Measurements from ENCODE around the gene CEP55. TPM values are rescaled to one million over a fixed set of nuclear protein-coding genes. Genes with fewer than 3 reads are reported as not detected.

The CEP55 gene
- total and polyA plus RNA-seq, 8 donors, result 3.4 to 31.3 (median 13.8) TPM

GRCh38 chr10:93468461-93469213 lies 27.8 kb upstream of the CEP55 start:
- no peaks in the 10 kb centered on the region for H3K9me3 ChIP-seq
- H3K4me3 ChIP-seq, result no peak overlapping the region
- no peak for ATAC-seq
- H3K36me3 ChIP-seq, result peaks cover 0 to 12% of the 10 kb centered on the region in 2 donors
- peak overlapping the region; percentile 60 to 65 for H3K27ac ChIP-seq
- intact Hi-C loops (cut with DNase I), result no loop called here
- TF ChIP-seq CTCF (IDR thresholded peaks at IDR 0.05), result no peak
- DNase-seq, result no peak
- peaks cover 38 to 85% of the 10 kb centered on the region in 2 donors for H3K4me1 ChIP-seq
- H3K27me3 ChIP-seq, result no peaks in the 10 kb centered on the region

GRCh38 chr10:93469454-93469853 lies 27.0 kb upstream of the CEP55 start:
- Histone ChIP-seq H3K36me3 (peaks cover 0 to 12% of the 10 kb centered on the region in 2 donors), H3K4me1 (peaks cover 36 to 85% of the 10 kb centered on the region in 2 donors), H3K27ac (peak overlapping the region; percentile 60 to 65), H3K4me3 (no peak overlapping the region), H3K27me3 (no peaks in the 10 kb centered on the region), H3K9me3 (no peaks in the 10 kb centered on the region)
- intact Hi-C loops (cut with DNase I), result no loop called here
- DNase-seq, result no peak
- no peak for ATAC-seq
- TF ChIP-seq CTCF (IDR thresholded peaks at IDR 0.05), result no peak

GRCh38 chr10:93471110-93471651 lies 25.2 kb upstream of the CEP55 start:
- no peak overlapping the region for H3K4me3 ChIP-seq
- DNase-seq (no peak), ATAC-seq (peak; percentile 46)
- no peak for TF ChIP-seq CTCF (IDR thresholded peaks at IDR 0.05)
- peak overlapping the region; percentile 49 to 73 for H3K27ac ChIP-seq
- peaks cover 0 to 12% of the 10 kb centered on the region in 2 donors for H3K36me3 ChIP-seq
- no peaks in the 10 kb centered on the region for H3K9me3 ChIP-seq
- peaks cover 25 to 83% of the 10 kb centered on the region in 2 donors for H3K4me1 ChIP-seq
- H3K27me3 ChIP-seq, result no peaks in the 10 kb centered on the region
- intact Hi-C loops (cut with DNase I), result no loop called here

- intact Hi-C loops (cut with DNase I), result no loop called here
These were observed 23.3 kb upstream of the CEP55 start for GRCh38 chr10:93473161-93473560.

More at GRCh38 chr10:93473161-93473560, 23.3 kb upstream of the CEP55 start:
- Histone ChIP-seq H3K27me3 (no peaks in the 10 kb centered on the region), H3K27ac (peak overlapping the region in 1 of 2 donors; percentile 53), H3K9me3 (no peaks in the 10 kb centered on the region), H3K4me3 (no peak overlapping the region), H3K36me3 (peaks cover 0 to 17% of the 10 kb centered on the region in 2 donors), H3K4me1 (peaks cover 24 to 86% of the 10 kb centered on the region in 2 donors)
- DNase-seq (no peak), ATAC-seq (no peak)
- TF ChIP-seq CTCF (IDR thresholded peaks at IDR 0.05), result no peak
